ENCODE results near the gene HECTD1. TPM values are rescaled to one million over a fixed set of nuclear protein-coding genes. Genes with fewer than 3 reads are reported as not detected.

The HECTD1 gene
- total RNA-seq, 1 experiment from 2014 or later = 138 TPM

DNA sequence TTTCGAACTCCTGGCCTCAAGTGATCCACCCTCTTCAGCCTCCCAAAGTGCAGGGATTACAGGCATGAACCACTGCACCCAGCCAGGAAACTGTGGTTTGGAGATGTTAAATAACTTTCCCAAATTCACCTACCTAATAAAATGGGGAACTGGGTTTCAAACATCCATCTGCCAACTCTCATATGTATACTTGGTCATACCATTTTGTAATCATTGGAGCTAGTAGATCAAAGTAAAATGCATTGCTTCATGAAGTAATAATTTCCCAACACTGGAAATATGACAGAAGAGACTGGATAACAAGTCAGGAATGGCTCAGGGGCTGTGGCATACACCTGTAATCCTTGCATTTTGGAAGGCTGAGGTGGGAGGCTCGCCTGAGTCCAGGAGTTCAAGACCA is 5.3 kb upstream of the HECTD1 start:
- H3K27me3 ChIP-seq (replicated peaks; ENCODE audit: insufficient read depth, low read depth, low read length, poor library complexity) = no peaks in the 10 kb centered on the region
- no peak for DNase-seq (ENCODE audit: low spot score)
- no peak overlapping the region for H3K27ac ChIP-seq (ENCODE audit: low read depth, low read length, poor library complexity, severe bottlenecking)
- TF ChIP-seq EZH2 (IDR thresholded peaks at IDR 0.05; ENCODE audit: borderline replicate concordance, low read depth, low read length, poor library complexity, severe bottlenecking) = no peak
- TF ChIP-seq, protein P1, sequence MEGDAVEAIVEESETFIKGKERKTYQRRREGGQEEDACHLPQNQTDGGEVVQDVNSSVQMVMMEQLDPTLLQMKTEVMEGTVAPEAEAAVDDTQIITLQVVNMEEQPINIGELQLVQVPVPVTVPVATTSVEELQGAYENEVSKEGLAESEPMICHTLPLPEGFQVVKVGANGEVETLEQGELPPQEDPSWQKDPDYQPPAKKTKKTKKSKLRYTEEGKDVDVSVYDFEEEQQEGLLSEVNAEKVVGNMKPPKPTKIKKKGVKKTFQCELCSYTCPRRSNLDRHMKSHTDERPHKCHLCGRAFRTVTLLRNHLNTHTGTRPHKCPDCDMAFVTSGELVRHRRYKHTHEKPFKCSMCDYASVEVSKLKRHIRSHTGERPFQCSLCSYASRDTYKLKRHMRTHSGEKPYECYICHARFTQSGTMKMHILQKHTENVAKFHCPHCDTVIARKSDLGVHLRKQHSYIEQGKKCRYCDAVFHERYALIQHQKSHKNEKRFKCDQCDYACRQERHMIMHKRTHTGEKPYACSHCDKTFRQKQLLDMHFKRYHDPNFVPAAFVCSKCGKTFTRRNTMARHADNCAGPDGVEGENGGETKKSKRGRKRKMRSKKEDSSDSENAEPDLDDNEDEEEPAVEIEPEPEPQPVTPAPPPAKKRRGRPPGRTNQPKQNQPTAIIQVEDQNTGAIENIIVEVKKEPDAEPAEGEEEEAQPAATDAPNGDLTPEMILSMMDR (conservative IDR thresholded peaks at IDR 0.05; ENCODE audit: low read depth, low read length) = no peak
- H3K4me1 ChIP-seq (ENCODE audit: insufficient read depth, low read length, poor library complexity, severe bottlenecking) = peaks cover 11% of the 10 kb centered on the region
- no peak overlapping the region for H3K4me3 ChIP-seq (ENCODE audit: low read depth, low read length, poor library complexity, severe bottlenecking)
- H3K36me3 ChIP-seq (ENCODE audit: insufficient read depth, low read length, poor library complexity, severe bottlenecking) = no peaks in the 10 kb centered on the region
- POLR2A ChIA-PET (ENCODE audit: low non-redundant PET) = no interaction called here
- BruUV-seq (replicated peaks) = no TSS peak
- no peaks in the 10 kb centered on the region for H3K9me3 ChIP-seq (ENCODE audit: low read depth, low read length, poor library complexity, severe bottlenecking)
- intact Hi-C loops (cut with micrococcal nuclease; ENCODE audit: unreplicated experiment) = no loop called here
- CTCF ChIA-PET = no interaction called here

DNA sequence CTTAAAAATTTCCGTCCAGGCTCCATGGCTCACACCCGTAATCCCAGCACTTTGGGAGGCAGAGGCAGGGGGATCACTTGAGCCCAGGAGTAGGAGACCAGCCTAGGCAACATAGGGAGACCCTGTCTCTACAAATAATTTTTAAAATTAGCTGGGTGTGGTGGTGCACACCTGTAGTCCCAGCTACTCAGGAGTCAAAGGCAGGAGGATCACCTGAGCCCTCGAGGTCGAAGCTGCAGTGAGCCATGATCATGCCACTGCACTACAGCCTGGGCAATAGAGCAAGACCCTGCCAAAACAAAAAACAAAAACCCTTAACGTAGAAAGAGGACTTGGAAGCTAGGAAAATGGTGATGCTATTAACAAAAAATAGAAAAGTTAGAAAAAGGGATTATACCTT is 2.0 kb upstream of the HECTD1 start:
- CTCF ChIA-PET = no interaction called here
- TF ChIP-seq, protein P1 (conservative IDR thresholded peaks at IDR 0.05; ENCODE audit: low read depth, low read length) = no peak
- H3K36me3 ChIP-seq (ENCODE audit: insufficient read depth, low read length, poor library complexity, severe bottlenecking) = peaks cover 6% of the 10 kb centered on the region
- H3K4me1 ChIP-seq (ENCODE audit: insufficient read depth, low read length, poor library complexity, severe bottlenecking) = peaks cover 16% of the 10 kb centered on the region
- intact Hi-C loops (cut with micrococcal nuclease; ENCODE audit: unreplicated experiment) = no loop called here
- H3K27ac ChIP-seq (ENCODE audit: low read depth, low read length, poor library complexity, severe bottlenecking) = no peak overlapping the region
- DNase-seq (ENCODE audit: low spot score) = no peak
- BruUV-seq (replicated peaks) = no TSS peak
- no peaks in the 10 kb centered on the region for H3K9me3 ChIP-seq (ENCODE audit: low read depth, low read length, poor library complexity, severe bottlenecking)
- H3K4me3 ChIP-seq (ENCODE audit: low read depth, low read length, poor library complexity, severe bottlenecking) = no peak overlapping the region
- POLR2A ChIA-PET (ENCODE audit: low non-redundant PET) = interaction anchor here (0.6 kb wide), 1 partner anchor 299 kb away, joined by 3 read pairs; no protein-coding TSS in a partner anchor
- no peaks in the 10 kb centered on the region for H3K27me3 ChIP-seq (replicated peaks; ENCODE audit: insufficient read depth, low read depth, low read length, poor library complexity)

DNA sequence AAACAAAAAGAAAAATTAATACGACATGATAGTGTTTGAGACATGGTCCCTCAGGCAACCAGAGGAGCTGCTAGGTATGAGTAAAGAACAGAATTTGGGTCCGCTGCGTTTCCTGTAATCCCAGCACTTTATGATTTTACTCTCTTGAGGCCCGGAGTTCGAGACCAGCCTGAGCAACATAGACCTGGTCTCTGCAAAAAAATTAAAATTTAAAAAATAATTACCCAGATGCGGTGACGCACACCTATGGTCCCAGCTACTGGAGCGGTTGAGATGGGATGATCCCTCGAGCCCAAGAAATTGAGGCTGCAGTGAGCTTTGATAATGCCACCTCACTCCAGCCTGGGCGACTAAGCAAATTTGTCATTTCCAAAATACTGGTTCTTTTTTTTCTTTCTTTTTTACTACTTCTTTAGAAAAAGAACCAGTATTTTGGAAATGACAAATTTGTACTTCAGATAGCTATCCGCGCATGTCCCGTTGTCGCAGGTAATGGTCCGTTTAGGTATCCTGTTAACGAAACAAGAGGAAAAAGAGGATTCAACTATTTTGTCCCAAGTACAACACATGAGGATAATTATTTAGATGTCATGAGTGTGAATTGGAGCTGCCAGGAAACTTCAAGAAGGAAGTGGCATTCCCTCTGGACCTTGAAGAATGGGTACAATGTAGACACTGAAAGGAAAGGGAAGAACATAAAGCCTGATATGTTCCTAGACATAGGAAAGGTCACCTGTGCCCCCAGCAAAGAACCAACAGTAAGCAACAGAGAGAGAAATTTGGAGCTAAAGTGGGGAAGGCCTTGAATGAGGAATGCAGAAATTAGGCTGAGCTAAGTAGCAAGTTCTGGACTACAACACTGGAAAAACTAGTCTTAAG is 1.2 kb upstream of the HECTD1 start:
- Histone ChIP-seq H3K36me3 (ENCODE audit: insufficient read depth, low read length, poor library complexity, severe bottlenecking) (peaks cover 11% of the 10 kb centered on the region), H3K4me1 (ENCODE audit: insufficient read depth, low read length, poor library complexity, severe bottlenecking) (peaks cover 16% of the 10 kb centered on the region), H3K27ac (ENCODE audit: low read depth, low read length, poor library complexity, severe bottlenecking) (peak overlapping the region; percentile 98), H3K27me3 (replicated peaks; ENCODE audit: insufficient read depth, low read depth, low read length, poor library complexity) (no peaks in the 10 kb centered on the region), H3K9me3 (ENCODE audit: low read depth, low read length, poor library complexity, severe bottlenecking) (no peaks in the 10 kb centered on the region), H3K4me3 (ENCODE audit: low read depth, low read length, poor library complexity, severe bottlenecking) (peak overlapping the region; percentile 87)
- BruUV-seq (replicated peaks) = no TSS peak
- intact Hi-C loops (cut with micrococcal nuclease; ENCODE audit: unreplicated experiment) = no loop called here
- POLR2A ChIA-PET (ENCODE audit: low non-redundant PET) = interaction anchor here (0.6 kb wide), 2 partner anchors 182 to 298 kb away, joined by 3 read pairs; partner anchors contain the start of gene STRN3
- CTCF ChIA-PET = no interaction called here
- DNase-seq (ENCODE audit: low spot score) = no peak
- TF ChIP-seq, protein P1 (conservative IDR thresholded peaks at IDR 0.05; ENCODE audit: low read depth, low read length) = no peak
- TF ChIP-seq EZH2 (IDR thresholded peaks at IDR 0.05; ENCODE audit: borderline replicate concordance, low read depth, low read length, poor library complexity, severe bottlenecking) = no peak
